H1 (cell line): Measurements from ENCODE around the gene BRIX1. TPM values are rescaled to one million over a fixed set of nuclear protein-coding genes. Genes with fewer than 3 reads are reported as not detected.

Source experiments
- CTCF ChIA-PET: fragments of 300-600 bp; sonication (Branson Sonifier 250); formaldehyde crosslinking; loops from one replicate; lab custom pipeline; 2021; ENCODE audit not compliant: partially characterized antibody; lab: Charles Lee
- POLR2A ChIA-PET: fragments of 300-600 bp; sonication (Branson Sonifier 250); formaldehyde crosslinking; loops from one replicate; lab custom pipeline; 2021; ENCODE audit warnings: inconsistent platforms; ENCODE audit not compliant: partially characterized antibody; lab: Charles Lee
- DNase-seq, 2 experiments: peaks; one replicate each; pipeline versions ENCODE4 v3.0.0 to v3.0.0-alpha.2; 2010 to 2022; ENCODE audit warnings: low spot score in 2 of 2, low read depth in 1 of 2, mixed read lengths in 1 of 2
- FAIRE-seq: peaks from 2 replicates; lab custom pipeline; 2011; peaks lifted over from hg19 to GRCh38; lab: Jason Lieb, UNC
- H2AFZ ChIP-seq: 2 replicates; pipeline ENCODE4 v1.8.1; 2012; ENCODE audit warnings: low read length, inconsistent platforms
- H2AK5ac ChIP-seq: 2 replicates; pipeline ENCODE4 v1.6.1; 2013; ENCODE audit warnings: low read depth, low read length
- H2BK120ac ChIP-seq: replicated peaks from 2 replicates; pipeline ENCODE3; 2013; ENCODE audit warnings: low read depth, low read length, inconsistent platforms
- H2BK12ac ChIP-seq: 2 replicates; pipeline ENCODE4 v1.6.1; 2013; ENCODE audit warnings: low read depth, low read length
- H2BK15ac ChIP-seq: 2 replicates; pipeline ENCODE4 v1.6.1; 2013; ENCODE audit warnings: low read length
- H2BK20ac ChIP-seq: 2 replicates; pipeline ENCODE4 v1.6.1; 2013; ENCODE audit warnings: low read length
- H2BK5ac ChIP-seq: 2 replicates; pipeline ENCODE4 v1.6.1; 2013; ENCODE audit warnings: low read depth, low read length
- H3K14ac ChIP-seq: 2 replicates; pipeline ENCODE4 v1.6.1; 2013; ENCODE audit warnings: inconsistent platforms; ENCODE audit not compliant: insufficient read length
- H3K18ac ChIP-seq: 2 replicates; pipeline ENCODE4 v1.6.1; 2013; ENCODE audit warnings: low read length; ENCODE audit errors: extremely low read depth
- H3K23ac ChIP-seq: 2 replicates; pipeline ENCODE4 v1.6.1; 2013; ENCODE audit warnings: inconsistent platforms; ENCODE audit not compliant: insufficient read length
- H3K23me2 ChIP-seq: 2 replicates; pipeline ENCODE4 v1.6.1; 2013; ENCODE audit warnings: low read depth, low read length
- H3K27ac ChIP-seq: 2 replicates; pipeline ENCODE4 v1.6.1; 2011; ENCODE audit warnings: low read depth, low read length, inconsistent platforms
- H3K27me3 ChIP-seq, 4 experiments: replicated peaks in 1 of 4; 1 replicate in 1 of 4; 2 replicates in 3 of 4; pipeline versions ENCODE4 v1.6.1 to v1.8.1; 2011 to 2013; ENCODE audit warnings: low read length in 3 of 4, mild to moderate bottlenecking in 3 of 4, inconsistent platforms in 2 of 4, mixed read lengths in 2 of 4, moderate library complexity in 1 of 4; ENCODE audit not compliant: control insufficient read depth in 3 of 4, insufficient read depth in 3 of 4; ENCODE audit errors: extremely low read depth in 1 of 4
- H3K36me3 ChIP-seq, 4 experiments: 2 replicates each; pipeline versions ENCODE4 v1.6.1 to v1.8.1; 2011 to 2013; ENCODE audit warnings: mild to moderate bottlenecking in 4 of 4, low read length in 3 of 4, moderate library complexity in 2 of 4, control low read depth in 1 of 4, inconsistent platforms in 1 of 4; ENCODE audit not compliant: insufficient read depth in 4 of 4, control insufficient read depth in 2 of 4
- H3K4ac ChIP-seq: replicated peaks from 2 replicates; pipeline ENCODE3; 2013; ENCODE audit warnings: low read length, low read depth, mixed read lengths, inconsistent platforms; ENCODE audit not compliant: insufficient read length
- H3K4me1 ChIP-seq, 4 experiments: replicated peaks in 1 of 4; 1 replicate in 1 of 4; 2 replicates in 3 of 4; pipeline versions ENCODE4 v1.6.1 to v1.8.1; 2011 to 2013; ENCODE audit warnings: low read length in 3 of 4, inconsistent platforms in 2 of 4, mixed read lengths in 1 of 4; ENCODE audit not compliant: insufficient read depth in 4 of 4, control insufficient read depth in 3 of 4
- H3K4me2 ChIP-seq, 2 experiments: 2 replicates each; pipeline versions ENCODE4 v1.6.1 to v1.8.1; 2011 to 2013; ENCODE audit warnings: low read depth in 2 of 2, low read length in 2 of 2, control low read depth in 1 of 2, inconsistent platforms in 1 of 2, mild to moderate bottlenecking in 1 of 2; ENCODE audit not compliant: insufficient read depth in 1 of 2
- H3K4me3 ChIP-seq, 4 experiments: fragments of 200-600, 300-600 bp in 1 of 4; sonication (generic), shearing (Covaris generic), sonication (Bioruptor Twin) in 1 of 4; 2 replicates each; pipeline versions ENCODE4 v1.5.1 to v1.8.1; 2011 to 2016; ENCODE audit warnings: low read length in 4 of 4, low read depth in 3 of 4, control low read depth in 2 of 4, inconsistent platforms in 2 of 4, mild to moderate bottlenecking in 2 of 4, mixed read lengths in 1 of 4, moderate library complexity in 1 of 4; ENCODE audit not compliant: insufficient read depth in 2 of 4; ENCODE audit errors: extremely low read depth in 1 of 4
- H3K56ac ChIP-seq: replicated peaks from 2 replicates; pipeline ENCODE3; 2013; ENCODE audit warnings: low read depth, mild to moderate bottlenecking, mixed read lengths, low read length, inconsistent platforms; ENCODE audit not compliant: insufficient read length
- H3K79me1 ChIP-seq: 2 replicates; pipeline ENCODE4 v1.6.1; 2013; ENCODE audit warnings: low read depth, low read length, control low read depth
- H3K79me2 ChIP-seq, 2 experiments: 2 replicates each; pipeline versions ENCODE4 v1.6.1 to v1.8.1; 2012 to 2013; ENCODE audit warnings: low read length in 2 of 2, mild to moderate bottlenecking in 2 of 2, inconsistent platforms in 1 of 2; ENCODE audit not compliant: insufficient read depth in 2 of 2, control insufficient read depth in 1 of 2
- H3K9ac ChIP-seq, 4 experiments: replicated peaks in 1 of 4; 1 replicate in 1 of 4; 2 replicates in 3 of 4; pipeline versions ENCODE4 v1.6.1 to v1.8.1; 2011 to 2013; ENCODE audit warnings: low read depth in 3 of 4, low read length in 3 of 4, control low read depth in 2 of 4, mild to moderate bottlenecking in 2 of 4, moderate library complexity in 2 of 4, inconsistent platforms in 1 of 4; ENCODE audit errors: extremely low read depth in 1 of 4
- H3K9me3 ChIP-seq, 2 experiments: 2 replicates each; pipeline versions ENCODE4 v1.6.1 to v1.8.1; 2012 to 2013; ENCODE audit warnings: mild to moderate bottlenecking in 2 of 2, moderate library complexity in 2 of 2, control low read depth in 1 of 2, inconsistent platforms in 1 of 2, low read depth in 1 of 2, low read length in 1 of 2, mixed read lengths in 1 of 2; ENCODE audit not compliant: insufficient read depth in 2 of 2
- H4K20me1 ChIP-seq, 2 experiments: replicated peaks in 1 of 2; 2 replicates each; pipeline versions ENCODE3 to v1.8.1; 2011 to 2013; ENCODE audit warnings: inconsistent platforms in 2 of 2, low read length in 2 of 2, mild to moderate bottlenecking in 1 of 2; ENCODE audit not compliant: insufficient read depth in 2 of 2, control insufficient read depth in 1 of 2
- H4K5ac ChIP-seq: 2 replicates; pipeline ENCODE4 v1.6.1; 2013; ENCODE audit warnings: low read length, low read depth, mixed read lengths, inconsistent platforms; ENCODE audit not compliant: insufficient read length
- H4K8ac ChIP-seq: 2 replicates; pipeline ENCODE4 v1.8.0; 2013; ENCODE audit warnings: mild to moderate bottlenecking, moderate library complexity, low read length, inconsistent platforms; ENCODE audit not compliant: insufficient read depth; ENCODE audit errors: extremely low read depth
- H4K91ac ChIP-seq: replicated peaks from 2 replicates; pipeline ENCODE3; 2013; ENCODE audit warnings: low read length, mixed read lengths, inconsistent platforms; ENCODE audit not compliant: insufficient read length
- ASH2L ChIP-seq: fragments of 200-600, 300-600 bp; sonication (generic); IDR thresholded peaks from one replicate; pipeline ENCODE4 v1.7.1; 2017; ENCODE audit warnings: low read length
- CHD1 ChIP-seq: IDR thresholded peaks from 2 replicates; pipeline ENCODE4 v1.6.1; 2012; ENCODE audit warnings: low read depth, low read length, improper control_type of control experiment
- CREB1 ChIP-seq: IDR thresholded peaks from 2 replicates; pipeline ENCODE4 v1.6.1; 2012; ENCODE audit warnings: inconsistent platforms
- E2F6 ChIP-seq: IDR thresholded peaks from 2 replicates; pipeline ENCODE4 v1.6.1; 2012; ENCODE audit warnings: inconsistent platforms
- JUND ChIP-seq: IDR thresholded peaks from 2 replicates; pipeline ENCODE4 v1.6.1; 2011; ENCODE audit warnings: mild to moderate bottlenecking, improper control_type of control experiment, low read length
- MAX ChIP-seq: IDR thresholded peaks from 2 replicates; pipeline ENCODE4 v1.6.1; 2012; ENCODE audit warnings: inconsistent platforms
- RBBP5 ChIP-seq: IDR thresholded peaks from 2 replicates; pipeline ENCODE4 v1.7.1; 2012; ENCODE audit warnings: low read depth, mild to moderate bottlenecking, inconsistent platforms, low read length, moderate library complexity, borderline replicate concordance
- RXRA ChIP-seq: IDR thresholded peaks from 2 replicates; pipeline ENCODE4 v1.6.1; 2011; ENCODE audit warnings: low read depth, mild to moderate bottlenecking, low read length, moderate library complexity; ENCODE audit not compliant: insufficient read depth
- SAP30 ChIP-seq: fragments of 300-600 bp; sonication (generic); IDR thresholded peaks from 2 replicates; pipeline ENCODE4 v1.7.1; 2012; ENCODE audit warnings: low read length, moderate library complexity, mild to moderate bottlenecking, inconsistent platforms; ENCODE audit not compliant: insufficient read depth, insufficient replicate concordance
- SP4 ChIP-seq: IDR thresholded peaks from 2 replicates; pipeline ENCODE4 v1.6.1; 2012; ENCODE audit warnings: low read length, inconsistent platforms
- TBP ChIP-seq: IDR thresholded peaks from 2 replicates; pipeline ENCODE4 v1.6.1; 2011; ENCODE audit warnings: low read depth, low read length, improper control_type of control experiment
- WGBS, 2 experiments: shearing (Covaris generic) in 1 of 2; methylation state at CpG; one replicate each; pipeline versions ENCODE4 v1.1.6 to v1.1.7; 2013 to 2015; ENCODE audit warnings: low lambda C conversion rate in 2 of 2, mixed read lengths in 2 of 2, inconsistent platforms in 1 of 2, low coverage in 1 of 2, missing lambda C conversion rate in 1 of 2; ENCODE audit not compliant: insufficient replicate concordance in 2 of 2, insufficient coverage in 1 of 2, insufficient read length in 1 of 2; ENCODE audit errors: extremely low coverage in 1 of 2, missing lambda C conversion rate in 1 of 2; 5-methylcytosine and 5-hydroxymethylcytosine counted together
- polyA plus RNA-seq, 7 experiments: library from polyadenylated mRNA; depleted of rRNA in 3 of 7; stranded (reverse) in 5 of 7; unstranded in 2 of 7; fragments of >200 nt in 5 of 7; fragments of 200-250 nt in 2 of 7; gene quantifications; 1 replicate in 5 of 7; 2 replicates in 1 of 7; 4 replicates in 1 of 7; pipeline versions ENCODE4 v1.2.1 to v1.2.3, GENCODE V29; 2011 to 2013; ENCODE audit warnings: missing spikeins in 2 of 7, mixed read lengths in 2 of 7
- total RNA-seq: library from RNA; stranded (reverse); fragmentation: NEBNext Ultra II Directional; extraction: Animal tissue kit (Norgen Biotek cat#: 25700); gene quantifications from 2 replicates; pipeline ENCODE4 v1.2.1, GENCODE V29; 2021

BRIX1 gene
- total and polyA plus RNA-seq, 2 of the 8 experiments (the other 6 are each of a cell fraction or from before 2014, with no cell fraction given), result 26.9 to 71.7 TPM

- peaks cover 9 to 29% (median 17%) of the 10 kb centered on the region in 4 experiments for H3K36me3 ChIP-seq
- H3K4me2 ChIP-seq, result peak overlapping the region; percentile 62 to 72
- no peaks in the 10 kb centered on the region for H3K27me3 ChIP-seq
- H3K4me3 ChIP-seq, result peak overlapping the region; percentile 50 to 96 (median 93)
- peak; percentile 38 to 83 for DNase-seq
- H2BK15ac ChIP-seq, result no peak overlapping the region
- ChIA-PET CTCF (interaction anchor here (1.3 to 1.5 kb wide), 2 partner anchors 29 to 73 kb away, joined by 3 to 5 read pairs; no protein-coding TSS in a partner anchor), POLR2A (interaction anchor here (0.8 to 3.8 kb wide), 14 partner anchors 9 to 455 kb away, joined by 3 to 51 read pairs (median 4); partner anchors contain the start of genes BRIX1 and RAD1)
- WGBS, 2 experiments, result 1% methylated on average over 43 of the region's 70 CpGs; no CpG with 5 or more reads in 1 of the 2 experiments
- no peak overlapping the region for H3K23ac ChIP-seq
- peaks cover 0 to 2% of the 10 kb centered on the region in 2 experiments for H4K20me1 ChIP-seq
- no peak overlapping the region for H4K5ac ChIP-seq
- peak overlapping the region; percentile 66; the same call in 1 of the 2 replicates for H2BK5ac ChIP-seq
- H3K23me2 ChIP-seq, result no peaks in the 10 kb centered on the region
- no peak overlapping the region for H2AK5ac ChIP-seq
- H3K18ac ChIP-seq, result peak overlapping the region; percentile 34; the same call in 1 of the 2 replicates
- H3K79me1 ChIP-seq, result peaks cover 3% of the 10 kb centered on the region
- no peak overlapping the region for H3K14ac ChIP-seq
- H3K27ac ChIP-seq, result peak overlapping the region; percentile 66
- H4K91ac ChIP-seq, result no peak overlapping the region
- H2AFZ ChIP-seq, result peak overlapping the region; percentile 37; the same call in 1 of the 2 replicates
- H3K56ac ChIP-seq, result no peak overlapping the region
- H2BK20ac ChIP-seq, result no peak overlapping the region
- FAIRE-seq, result no peak
- H3K4me1 ChIP-seq, result no peaks in the 10 kb centered on the region; a peak in 1 of 7 replicates
- no peaks in the 10 kb centered on the region for H3K9me3 ChIP-seq
- H3K4ac ChIP-seq, result peak overlapping the region; percentile 82
- H3K9ac ChIP-seq, result peak overlapping the region; percentile 28 to 78 (median 76)
- H2BK120ac ChIP-seq, result peak overlapping the region; percentile 49
- H2BK12ac ChIP-seq, result no peak overlapping the region
- peak overlapping the region; percentile 73 for H4K8ac ChIP-seq
- peaks cover 6 to 39% of the 10 kb centered on the region in 2 experiments; a peak in 3 of 4 replicates for H3K79me2 ChIP-seq
- TF ChIP-seq SAP30 (peak; percentile 36), CHD1 (0 out of 2 replicates have a peak, but pooled peaks have one; percentile 14), SP4 (no peak), E2F6 (no peak), JUND (no peak), MAX (peak; percentile 53; the same call in 1 of the 2 replicates), RBBP5 (peak; percentile 86), ASH2L (peak; percentile 91), TBP (peak; percentile 47), RXRA (no peak), CREB1 (peak; percentile 37; the same call in 1 of the 2 replicates)
Measured at GRCh38 chr5:34929720-34930461, 14.4 kb downstream of the BRIX1 start.
